RWPE1 (cell line): Measurements from ENCODE around the gene KCNQ1.
A peak's percentile ranks its signal among the peaks of the same experiment; 100 is the strongest.

Experiments used
- CTCF ChIA-PET: fragments of 350-600 bp; sonication (Branson Sonifier 250); formaldehyde crosslinking; extraction: SDS; loops from one replicate; lab custom pipeline; 2021; lab: Yijun Ruan, JAX
- POLR2A ChIA-PET: fragments of 400-600 bp; formaldehyde crosslinking; extraction: SDS; loops from one replicate; lab custom pipeline; 2020; ENCODE audit warnings: antibody characterized with exemption; ENCODE audit not compliant: low non-redundant PET; lab: Yijun Ruan, JAX
- DNase-seq: peaks from one replicate; pipeline ENCODE4 v3.0.0; 2012; ENCODE audit warnings: low spot score
- H3K27ac ChIP-seq: fragments of 450-650 bp; 2 replicates; pipeline ENCODE4 v1.5.1; 2017
- CTCF ChIP-seq: fragments of 450-650 bp; conservative IDR thresholded peaks from 2 replicates; pipeline ENCODE4 v1.5.1; 2017; ENCODE audit warnings: low read depth, mild to moderate bottlenecking

Gene KCNQ1

GRCh38 chr11:2778630-2779498 lies 334.1 kb downstream of the KCNQ1 start:
- H3K27ac ChIP-seq = peak overlapping the region; percentile 99
- ChIA-PET POLR2A (interaction anchor here (0.9 kb wide), 1 partner anchor 244 kb away, joined by 3 read pairs; no protein-coding TSS in a partner anchor), CTCF (interaction anchor here (0.5 to 3.9 kb wide), 10 partner anchors 48 to 246 kb away, joined by 3 to 10 read pairs (median 4); no protein-coding TSS in a partner anchor)
- no peak; the same call in 1 of the 2 replicates for TF ChIP-seq CTCF
- peak; percentile 80 for DNase-seq

GRCh38 chr11:2779499-2779980 lies 334.7 kb downstream of the KCNQ1 start:
- no peak; the same call in 1 of the 2 replicates for TF ChIP-seq CTCF
- POLR2A ChIA-PET = no interaction called here
- peak overlapping the region; percentile 99 for H3K27ac ChIP-seq
- CTCF ChIA-PET = interaction anchor here (1.0 to 3.9 kb wide), 2 partner anchors 105 to 247 kb away, joined by 3 to 10 read pairs; no protein-coding TSS in a partner anchor
- DNase-seq = no peak

- no peak for DNase-seq
- ChIA-PET POLR2A (no interaction called here), CTCF (interaction anchor here (0.6 to 3.9 kb wide), 4 partner anchors 79 to 247 kb away, joined by 3 to 10 read pairs (median 3); no protein-coding TSS in a partner anchor)
- H3K27ac ChIP-seq = peak overlapping the region; percentile 99
- no peak for TF ChIP-seq CTCF
These were observed 335.4 kb downstream of the KCNQ1 start for GRCh38 chr11:2779981-2780849.

DNA sequence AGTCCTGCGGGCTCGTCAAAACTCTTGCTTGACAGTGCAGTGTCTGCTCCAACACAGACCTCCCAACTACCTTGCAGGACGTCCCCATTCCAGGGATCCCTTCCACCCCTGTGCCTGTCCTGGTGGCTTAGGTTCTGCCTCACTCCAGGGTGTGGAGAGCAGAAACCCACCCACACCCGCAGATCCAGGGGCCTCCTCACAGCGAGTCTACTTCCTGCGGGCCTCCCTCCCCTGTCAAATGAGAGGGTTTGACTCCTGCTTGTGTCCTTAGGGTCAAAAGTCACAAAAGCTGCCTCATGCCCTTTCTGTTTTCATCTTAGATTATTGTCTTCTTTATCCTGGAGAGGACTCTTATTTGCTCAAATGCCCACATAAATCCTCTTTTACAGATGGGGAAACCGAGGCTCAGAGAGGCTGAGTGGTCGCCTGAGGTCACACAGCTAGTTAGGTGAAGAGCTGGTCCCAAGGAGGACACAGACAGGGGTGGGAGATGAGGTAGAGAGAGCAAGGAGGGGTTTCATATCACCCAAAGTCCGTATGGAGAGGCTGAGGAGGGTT lies 336.1 kb downstream of the KCNQ1 start:
- DNase-seq = no peak
- no peak for TF ChIP-seq CTCF
- POLR2A ChIA-PET = no interaction called here
- peak overlapping the region; percentile 99; the same call in 1 of the 2 replicates for H3K27ac ChIP-seq
- CTCF ChIA-PET = interaction anchor here (0.8 kb wide), 1 partner anchor 133 kb away, joined by 3 read pairs; no protein-coding TSS in a partner anchor

DNA sequence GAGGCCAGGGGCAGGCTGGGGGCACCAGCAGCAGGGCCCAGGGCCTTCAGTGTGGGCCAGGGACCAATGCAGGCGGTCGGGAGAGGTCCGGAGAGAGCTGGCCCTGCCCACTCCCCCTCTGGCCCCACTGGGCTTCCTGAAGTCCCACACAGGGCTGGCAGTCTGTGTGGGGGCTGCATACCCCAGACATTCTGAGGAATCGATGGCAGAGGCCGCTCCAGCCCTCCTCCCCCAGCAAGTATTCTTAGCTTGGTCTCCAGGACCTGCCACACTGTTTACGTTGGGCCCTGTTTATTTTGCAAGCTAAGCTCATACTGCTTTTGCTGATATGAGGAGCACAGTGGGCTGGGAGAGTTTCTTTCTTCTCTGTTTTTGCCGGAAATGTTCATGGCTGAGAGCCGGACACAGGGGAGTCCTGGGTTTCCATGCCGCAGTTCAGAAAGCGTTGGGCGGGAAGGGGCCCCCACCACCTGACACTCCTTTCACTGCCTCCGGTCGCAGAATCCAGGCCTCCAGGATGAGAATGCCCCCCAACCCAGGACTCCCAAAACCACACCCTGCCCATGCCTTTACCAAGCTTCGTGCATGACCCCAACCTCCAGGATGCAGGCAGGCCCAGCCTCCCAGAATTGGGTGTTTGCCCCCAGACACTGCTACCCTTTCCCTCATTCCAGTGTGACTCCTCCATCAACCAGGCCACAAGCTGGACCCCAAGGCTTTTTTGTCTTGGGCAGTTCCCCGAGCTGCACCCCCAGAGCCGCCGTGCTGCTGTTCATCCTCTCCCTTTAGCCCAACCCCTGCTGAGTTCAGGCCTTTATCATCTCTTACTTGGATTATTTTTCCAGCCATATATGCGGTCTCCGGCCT lies 336.8 kb downstream of the KCNQ1 start:
- no peak for TF ChIP-seq CTCF
- POLR2A ChIA-PET = no interaction called here
- no peak for DNase-seq
- CTCF ChIA-PET = interaction anchor here (0.8 kb wide), 1 partner anchor 132 kb away, joined by 3 read pairs; no protein-coding TSS in a partner anchor
- H3K27ac ChIP-seq = no peak overlapping the region
